PC-3 (cell line): ENCODE results near the gene BMP7.

Experiments used
- CTCF ChIP-seq: fragments of 300-600 bp; sonication (generic); conservative IDR thresholded peaks from 2 replicates; pipeline ENCODE4 v1.5.1; 2017; ENCODE audit warnings: antibody characterized with exemption, low read depth, mild to moderate bottlenecking, low read length
- EZH2 ChIP-seq: fragments of 300-600 bp; sonication (generic); IDR thresholded peaks from one replicate; pipeline ENCODE4 v1.6.1; 2017; ENCODE audit warnings: antibody characterized with exemption, mild to moderate bottlenecking, low read length; ENCODE audit not compliant: unreplicated experiment
- EZH2phosphoT487 ChIP-seq: fragments of 300-600 bp; sonication (generic); IDR thresholded peaks from 2 replicates; pipeline ENCODE4 v1.6.1; 2018; ENCODE audit warnings: mild to moderate bottlenecking, antibody characterized with exemption, low read length, borderline replicate concordance

- TF ChIP-seq CTCF (no peak; the same call in 1 of the 2 replicates), EZH2 (no peak), EZH2phosphoT487 (no peak)
Measured at GRCh38 chr20:57180954-57181353, 85.5 kb downstream of the BMP7 start.
